LoVo (cell line): Measurements from ENCODE around the gene SPIN2A.
"Not testable (repeated sequence)": the region's sequence is repeated elsewhere in the genome, so short reads cannot be mapped to it uniquely, and the experiment has no call there.

Experiments
- DNase-seq: peaks from one replicate; pipeline ENCODE4 v3.0.0-alpha.2; 2016; ENCODE audit warnings: low spot score

SPIN2A gene

DNA sequence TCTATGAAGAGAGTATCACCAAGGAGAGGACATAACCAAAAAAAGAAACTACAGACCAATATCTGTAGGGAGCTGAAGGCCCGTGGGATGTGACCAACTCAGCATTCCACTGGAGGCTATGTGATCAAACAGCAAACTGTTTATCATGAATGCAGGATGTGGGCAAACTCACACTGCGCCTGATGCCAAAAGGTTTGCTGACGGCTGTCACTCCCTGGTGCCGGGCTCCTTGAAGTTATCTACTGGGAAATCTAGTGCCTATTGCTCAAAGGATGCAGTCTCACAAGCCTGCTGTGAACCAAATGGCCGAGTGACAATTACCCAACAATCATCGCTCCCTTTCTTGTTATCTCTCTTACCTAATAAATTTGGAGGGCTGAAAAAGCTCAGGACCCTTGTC lies 34.3 kb downstream of the SPIN2A start:
- not testable (repeated sequence) for DNase-seq
